NCI-H1436 (cell line): ENCODE measurements around the gene CNTF.
A peak's percentile ranks its signal among the peaks of the same experiment; 100 is the strongest.

Experiments
- DNase-seq: peaks from one replicate; lab custom pipeline; 2025; lab: John Stamatoyannopoulos, UW

CNTF gene

GRCh38 chr11:58645854-58646253 is 23.4 kb downstream of the CNTF start:
- no peak for DNase-seq

- DNase-seq, result no peak
Measured at GRCh38 chr11:58647141-58647699, 24.8 kb downstream of the CNTF start.

- no peak for DNase-seq
Measured at GRCh38 chr11:58647866-58648265, 25.4 kb downstream of the CNTF start.

DNA sequence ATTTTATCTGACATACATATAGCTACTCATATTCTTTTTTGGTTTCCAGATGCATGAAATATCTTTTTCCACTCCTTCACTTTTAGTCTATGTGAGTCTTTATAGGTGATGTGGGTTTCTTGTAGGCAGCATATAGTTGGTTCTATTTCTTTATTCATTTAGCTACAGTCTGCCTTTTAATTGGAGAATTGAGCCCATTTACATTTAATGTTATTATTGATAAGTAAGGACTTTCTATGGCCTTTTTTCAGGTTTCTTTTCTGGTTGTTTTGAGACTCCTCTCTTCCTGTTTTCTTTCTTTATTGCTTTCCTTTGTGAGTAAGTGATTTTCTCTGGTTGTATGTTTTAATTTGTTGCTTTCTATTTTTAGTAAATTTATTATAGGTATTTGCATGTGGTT is 27.2 kb downstream of the CNTF start:
- no peak for DNase-seq

- no peak for DNase-seq
Measured at GRCh38 chr11:58650496-58650895, 28.0 kb downstream of the CNTF start.

- no peak for DNase-seq
Measured at GRCh38 chr11:58652726-58653280, 30.3 kb downstream of the CNTF start.

DNA sequence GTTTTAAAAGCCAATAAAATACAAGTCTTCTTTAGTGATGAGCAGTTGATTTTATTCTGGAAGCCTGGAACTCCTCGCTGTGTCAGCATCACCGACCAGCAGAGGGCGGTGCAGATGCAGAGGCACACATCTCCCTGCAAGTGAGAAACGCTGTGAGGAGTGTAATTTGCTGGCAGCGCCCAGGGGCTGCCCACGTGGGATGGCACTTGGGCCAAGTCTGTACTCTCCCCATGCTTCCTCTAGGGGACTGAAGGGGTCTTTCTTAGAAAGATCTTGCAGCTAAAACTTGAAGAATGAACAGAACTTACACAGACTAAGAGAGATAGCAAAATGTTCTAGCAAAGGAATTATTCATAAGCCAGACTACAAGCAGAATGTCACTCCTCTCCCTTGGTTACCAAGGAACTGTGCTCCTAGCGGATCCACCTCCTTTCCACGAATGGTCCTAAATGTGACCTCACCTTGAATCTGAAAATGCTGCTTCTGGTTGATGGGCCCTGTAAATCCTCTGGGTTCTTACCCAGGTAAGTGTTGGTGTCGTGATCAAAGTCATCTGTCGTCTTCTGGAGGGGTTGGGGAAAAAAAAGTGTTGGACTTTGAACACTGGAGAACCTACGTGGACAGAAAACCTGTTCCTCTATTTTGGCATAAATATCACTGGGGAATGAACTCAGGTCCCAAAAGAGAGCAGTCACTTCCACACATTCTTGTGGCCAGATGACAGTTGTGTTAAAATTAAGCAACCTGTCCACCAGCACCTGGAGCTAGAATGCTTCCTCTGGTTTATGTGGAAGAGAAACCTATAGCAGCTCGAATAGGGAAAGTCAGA is 31.8 kb downstream of the CNTF start:
- DNase-seq, result peak; percentile 70

DNA sequence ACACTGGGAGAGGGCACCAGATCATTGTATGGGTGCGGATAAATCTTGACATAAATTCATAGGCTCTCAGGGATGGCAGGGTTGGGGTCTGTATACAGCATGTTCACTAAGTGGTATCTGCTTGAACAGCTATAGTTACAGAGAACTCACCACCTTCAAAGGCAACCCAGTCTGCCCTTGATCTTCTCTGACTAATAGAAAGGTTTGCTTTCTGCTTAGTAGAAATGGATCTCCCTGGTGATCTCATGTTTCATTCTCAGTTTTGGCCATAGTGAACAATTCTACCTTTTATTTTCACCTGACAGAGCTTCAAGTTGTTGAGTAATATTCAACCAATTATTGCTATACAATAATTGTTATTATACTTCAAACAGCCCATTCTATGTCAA is 32.4 kb downstream of the CNTF start:
- DNase-seq, result no peak

DNA sequence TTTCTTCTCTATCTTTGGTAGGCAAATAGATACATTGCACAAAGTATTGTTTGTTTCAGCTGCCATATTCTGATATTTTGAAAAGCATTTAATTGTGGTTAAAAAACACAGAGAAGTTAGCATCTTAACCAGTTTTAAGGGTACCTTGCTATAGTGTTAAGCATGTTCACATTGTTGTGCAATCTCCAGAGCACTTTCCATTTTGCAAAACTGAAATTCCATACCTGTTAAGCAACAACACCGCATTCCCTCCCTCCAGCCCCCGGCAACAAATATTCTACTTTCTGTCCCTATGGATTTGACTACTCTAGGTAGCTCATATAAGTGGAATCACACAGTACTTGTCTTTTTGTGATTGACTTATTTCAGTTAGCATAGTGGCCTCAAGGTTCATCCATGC is 33.9 kb downstream of the CNTF start:
- no peak for DNase-seq

DNA sequence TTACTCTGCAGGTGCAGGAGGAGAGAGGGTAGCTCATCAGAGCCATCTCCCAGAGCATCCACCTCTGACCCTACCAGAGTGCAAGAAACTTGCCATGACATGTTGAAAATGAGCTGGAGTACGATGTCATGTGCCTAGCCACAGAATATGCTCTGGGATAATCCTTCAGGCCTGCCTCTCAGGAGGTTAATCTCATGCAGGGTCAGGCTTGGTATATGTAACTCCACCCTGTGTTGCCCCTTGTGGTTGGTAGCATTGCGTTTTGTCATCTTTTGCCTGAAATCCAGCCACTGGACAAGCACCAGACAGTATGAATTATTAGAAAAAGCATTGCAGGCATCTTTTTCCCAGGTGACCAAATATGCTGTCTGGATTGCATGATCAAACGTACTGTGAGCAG is 36.2 kb downstream of the CNTF start:
- DNase-seq, result no peak

DNA sequence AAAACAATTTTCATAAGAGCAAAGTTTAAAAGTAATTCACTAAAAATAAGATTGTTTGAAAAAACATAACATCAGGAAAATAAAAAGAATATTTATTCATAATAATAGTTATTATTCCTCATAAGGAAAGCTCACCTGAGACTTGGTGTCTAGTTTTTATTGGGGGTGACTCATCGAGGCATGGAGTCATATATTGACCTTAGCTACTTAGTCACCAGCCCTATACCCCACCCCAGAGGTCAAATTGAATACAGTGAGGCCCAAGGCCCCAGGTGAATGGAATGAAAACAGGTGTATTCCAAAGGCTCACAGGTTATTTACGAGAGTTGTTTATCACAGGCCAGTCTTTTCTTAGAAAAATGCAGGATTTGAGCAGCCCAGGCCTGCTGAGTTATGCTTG is 36.9 kb downstream of the CNTF start:
- no peak for DNase-seq

- DNase-seq, result no peak
Measured at GRCh38 chr11:58659910-58660570, 37.6 kb downstream of the CNTF start.

GRCh38 chr11:58671983-58672633 is 49.6 kb downstream of the CNTF start:
- DNase-seq, result no peak

DNA sequence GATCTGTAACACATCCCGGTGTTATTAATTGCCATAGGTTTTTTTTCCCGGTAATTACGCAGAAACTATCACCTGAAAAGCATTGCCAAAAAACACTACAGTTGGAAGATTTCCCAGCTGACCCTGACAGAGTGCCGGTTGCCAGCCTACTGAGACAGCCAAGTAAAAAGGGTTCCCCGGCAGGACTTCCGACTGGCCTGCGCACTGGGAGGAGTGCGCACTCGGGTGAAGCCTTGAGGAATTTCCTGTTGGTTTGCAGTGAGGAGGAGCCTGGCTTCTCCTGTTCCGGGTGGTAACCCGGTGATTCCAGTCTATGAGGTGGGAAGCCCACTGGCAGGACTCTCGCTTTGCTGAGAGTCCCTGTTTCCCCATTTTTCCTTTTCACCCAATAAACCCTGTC is 52.1 kb downstream of the CNTF start:
- DNase-seq, result no peak
